Endothelial cell of umbilical vein (primary cell): ENCODE measurements around the gene ARFGEF3. TPM values are rescaled to one million over a fixed set of nuclear protein-coding genes. Genes with fewer than 3 reads are reported as not detected.

ENCODE experiments used
- BruUV-seq: library from RNA; stranded (reverse); fragments of 400-500 nt; replicated peaks from 2 replicates; lab custom pipeline; 2021; lab: Mats Ljungman, UMichigan
- CTCF ChIA-PET: fragments of 300-600, 350-600 bp; sonication (Branson Sonifier 250); formaldehyde crosslinking; loops from one replicate; lab custom pipeline; 2021; ENCODE audit warnings: antibody characterized with exemption, inconsistent platforms; lab: Charles Lee
- POLR2A ChIA-PET: fragments of 300-600, 350-600 bp; sonication (Branson Sonifier 250); formaldehyde crosslinking; loops from one replicate; lab custom pipeline; 2021; ENCODE audit warnings: antibody characterized with exemption, inconsistent platforms; lab: Charles Lee
- DNase-seq: peaks from one replicate; pipeline ENCODE4 v3.0.0-alpha.2; 2011; ENCODE audit warnings: low read depth, low spot score
- FAIRE-seq: peaks from 2 replicates; lab custom pipeline; 2011; peaks lifted over from hg19 to GRCh38; lab: Jason Lieb, UNC
- H2AFZ ChIP-seq: 2 replicates; pipeline ENCODE4 v1.6.0; 2012; ENCODE audit warnings: low read depth, low read length, control low read depth, inconsistent platforms
- H3K27ac ChIP-seq: 2 replicates; pipeline ENCODE4 v1.5.1; 2011; ENCODE audit warnings: low read depth, mild to moderate bottlenecking, control low read depth, low read length, moderate library complexity; ENCODE audit not compliant: insufficient read depth
- H3K27me3 ChIP-seq, 2 experiments: 2 replicates each; pipeline versions ENCODE4 v1.6.0 to v1.6.1; 2011; ENCODE audit warnings: low read length in 2 of 2, mixed read lengths in 1 of 2; ENCODE audit not compliant: control insufficient read depth in 2 of 2, insufficient read depth in 2 of 2
- H3K36me3 ChIP-seq, 2 experiments: 2 replicates in 1 of 2; 3 replicates in 1 of 2; pipeline ENCODE4 v1.5.1; 2011; ENCODE audit warnings: low read length in 2 of 2, mild to moderate bottlenecking in 1 of 2, moderate library complexity in 1 of 2; ENCODE audit not compliant: control insufficient read depth in 2 of 2, insufficient read depth in 2 of 2; ENCODE audit errors: extremely low read depth in 1 of 2
- H3K4me1 ChIP-seq: 3 replicates; pipeline ENCODE4 v1.5.1; 2011; ENCODE audit warnings: mild to moderate bottlenecking, low read length; ENCODE audit not compliant: control insufficient read depth, insufficient read depth; ENCODE audit errors: extremely low read depth
- H3K4me2 ChIP-seq: 2 replicates; pipeline ENCODE4 v1.6.1; 2011; ENCODE audit warnings: low read length, control low read depth, mixed read lengths; ENCODE audit not compliant: insufficient read depth
- H3K4me3 ChIP-seq, 3 experiments: fragments of 200-600 bp in 1 of 3; sonication (generic), shearing (Covaris generic) in 1 of 3; replicated peaks in 1 of 3; 2 replicates each; pipeline ENCODE4 v1.5.1; 2011 to 2016; ENCODE audit warnings: control low read depth in 3 of 3, low read length in 3 of 3, mild to moderate bottlenecking in 2 of 3, inconsistent platforms in 1 of 3, low read depth in 1 of 3, moderate library complexity in 1 of 3; ENCODE audit not compliant: insufficient read depth in 1 of 3
- H3K79me2 ChIP-seq: 2 replicates; pipeline ENCODE4 v1.6.0; 2012; ENCODE audit warnings: low read length, inconsistent platforms; ENCODE audit not compliant: control insufficient read depth, insufficient read depth
- H3K9ac ChIP-seq: replicated peaks from 2 replicates; pipeline ENCODE3; 2011; ENCODE audit warnings: low read length, control low read depth; ENCODE audit not compliant: insufficient read depth; ENCODE audit errors: extremely low read depth
- H3K9me1 ChIP-seq: replicated peaks from 3 replicates; pipeline ENCODE4 v1.6.0; 2011; ENCODE audit warnings: mild to moderate bottlenecking, low read length; ENCODE audit not compliant: control insufficient read depth, insufficient read depth; ENCODE audit errors: extremely low read depth
- H3K9me3 ChIP-seq: replicated peaks from 2 replicates; pipeline ENCODE4 v1.5.1; 2012; ENCODE audit warnings: low read length, inconsistent platforms; ENCODE audit not compliant: control insufficient read depth, insufficient read depth
- H4K20me1 ChIP-seq: replicated peaks from 2 replicates; pipeline ENCODE3; 2011; ENCODE audit warnings: mild to moderate bottlenecking, low read length; ENCODE audit not compliant: control insufficient read depth, insufficient read depth; ENCODE audit errors: extremely low read depth
- CTCF ChIP-seq, 2 donors: IDR thresholded peaks; 1 replicate in 1 of 2; 2 replicates in 1 of 2; pipeline ENCODE4 v1.5.1; 2011; ENCODE audit warnings: low read length in 2 of 2, mild to moderate bottlenecking in 2 of 2, moderate library complexity in 2 of 2, control low read depth in 1 of 2, inconsistent platforms in 1 of 2, low read depth in 1 of 2; ENCODE audit not compliant: insufficient read depth in 1 of 2; ENCODE audit errors: extremely low read depth in 1 of 2
- EZH2 ChIP-seq: IDR thresholded peaks from 2 replicates; pipeline ENCODE4 v1.6.1; 2012; ENCODE audit warnings: borderline replicate concordance, low read depth, mild to moderate bottlenecking, moderate library complexity, low read length, inconsistent platforms; ENCODE audit not compliant: severe bottlenecking
- FOS ChIP-seq: IDR thresholded peaks from 2 replicates; pipeline ENCODE4 v1.6.1; 2011; ENCODE audit warnings: mild to moderate bottlenecking, low read length, moderate library complexity, borderline replicate concordance; ENCODE audit not compliant: insufficient read depth
- GATA2 ChIP-seq: IDR thresholded peaks from 2 replicates; pipeline ENCODE4 v1.7.0; 2011; ENCODE audit warnings: low read depth, mild to moderate bottlenecking, moderate library complexity, mixed read lengths, low read length; ENCODE audit not compliant: insufficient read length, insufficient read depth
- JUN ChIP-seq: IDR thresholded peaks from 2 replicates; pipeline ENCODE4 v1.6.1; 2011; ENCODE audit warnings: borderline replicate concordance, low read depth; ENCODE audit not compliant: insufficient read length, insufficient read depth
- MAX ChIP-seq: IDR thresholded peaks from 2 replicates; pipeline ENCODE4 v1.6.1; 2011; ENCODE audit not compliant: insufficient read depth, insufficient read length
- MYC ChIP-seq: IDR thresholded peaks from one replicate; pipeline ENCODE4 v1.6.1; 2011; ENCODE audit warnings: mild to moderate bottlenecking, low read depth, low read length
- POLR2A ChIP-seq: IDR thresholded peaks from 2 replicates; pipeline ENCODE4 v1.6.1; 2012; ENCODE audit warnings: low read depth, mild to moderate bottlenecking, control low read depth, low read length
- POLR2AphosphoS5 ChIP-seq: IDR thresholded peaks from 2 replicates; pipeline ENCODE4 v1.6.1; 2012; ENCODE audit warnings: low read depth, mild to moderate bottlenecking, control low read depth, low read length, moderate library complexity; ENCODE audit not compliant: insufficient read depth
- dilution Hi-C: fragments of 300-500 bp; cut with MboI; formaldehyde crosslinking; loops from one replicate; pipeline ENCODE4 v1.15.0; 2019; ENCODE audit warnings: low sequenced_read_pairs; ENCODE audit not compliant: extremely low pct_ligation_motif_present
- intact Hi-C: fragments of 100-400 bp; cut with micrococcal nuclease; formaldehyde crosslinking; loops from one replicate; pipeline ENCODE4 v1.10.0; 2022
- polyA plus RNA-seq, 4 experiments: library from polyadenylated mRNA; depleted of rRNA in 3 of 4; stranded (reverse) in 3 of 4; unstranded in 1 of 4; fragments of >200 nt; gene quantifications; 2 replicates each; pipeline versions ENCODE4 v1.2.1 to v1.2.3, GENCODE V29; 2011 to 2012; ENCODE audit warnings: missing spikeins in 1 of 4
- total RNA-seq: library from RNA; stranded (reverse); gene quantifications from 2 replicates; pipeline ENCODE4 v1.2.3, GENCODE V29; 2021

ARFGEF3 gene
- total and polyA plus RNA-seq, 2 donors (not counting 3 experiments of a cell fraction or from before 2014, with no cell fraction given): 1.3 to 7.3 TPM

- Histone ChIP-seq H3K36me3 (no peaks in the 10 kb centered on the region), H4K20me1 (no peaks in the 10 kb centered on the region), H3K79me2 (no peaks in the 10 kb centered on the region), H2AFZ (no peak overlapping the region), H3K27me3 (no peaks in the 10 kb centered on the region), H3K27ac (no peak overlapping the region), H3K9me3 (no peaks in the 10 kb centered on the region), H3K4me2 (no peak overlapping the region), H3K4me1 (peaks cover 12% of the 10 kb centered on the region), H3K4me3 (no peak overlapping the region), H3K9me1 (no peaks in the 10 kb centered on the region), H3K9ac (no peak overlapping the region)
- ChIA-PET CTCF (interaction anchor here (0.8 to 1.3 kb wide), 2 partner anchors 9 to 12 kb away, joined by 3 read pairs; no protein-coding TSS in a partner anchor), POLR2A (no interaction called here)
- dilution Hi-C loops (no loop called here), intact Hi-C loops (no loop called here)
- BruUV-seq: no TSS peak
- DNase-seq (no peak), FAIRE-seq (no peak)
- TF ChIP-seq MYC: no peak
- no peak for TF ChIP-seq FOS
- no peak for TF ChIP-seq JUN
- TF ChIP-seq POLR2AphosphoS5: no peak
- no peak for TF ChIP-seq POLR2A
- TF ChIP-seq CTCF (IDR thresholded peaks at IDR 0.05; ENCODE audit: extremely low read depth in 1 of 2, insufficient read depth in 1 of 2, low read depth in 1 of 2, low read length in 2 of 2): no peak
- TF ChIP-seq EZH2: no peak
- no peak for TF ChIP-seq MAX
- TF ChIP-seq GATA2: no peak
Measured at GRCh38 chr6:138226700-138227315, 65.1 kb downstream of the ARFGEF3 start.
